H9 (cell line): ENCODE measurements around the gene TOGARAM1. TPM values are rescaled to one million over a fixed set of nuclear protein-coding genes. Genes with fewer than 3 reads are reported as not detected.

Source experiments
- DNase-seq: peaks from one replicate; pipeline ENCODE4 v3.0.0-alpha.2; 2017
- H2AFZ ChIP-seq: one replicate; pipeline ENCODE4 v1.6.1; 2013; ENCODE audit warnings: mild to moderate bottlenecking, low read length, control low read depth, moderate library complexity
- H2AK5ac ChIP-seq: 2 replicates; pipeline ENCODE4 v1.6.1; 2013; ENCODE audit warnings: low read length, control low read depth, mixed read lengths; ENCODE audit not compliant: insufficient read length
- H2BK120ac ChIP-seq: one replicate; pipeline ENCODE4 v1.6.1; 2013; ENCODE audit warnings: low read depth, mild to moderate bottlenecking, low read length, control low read depth, inconsistent platforms; ENCODE audit not compliant: poor library complexity, severe bottlenecking
- H2BK12ac ChIP-seq: 2 replicates; pipeline ENCODE4 v1.6.1; 2013; ENCODE audit warnings: low read length, control low read depth, mixed read lengths, low read depth; ENCODE audit not compliant: insufficient read length
- H2BK15ac ChIP-seq: 2 replicates; pipeline ENCODE4 v1.6.1; 2013; ENCODE audit warnings: low read depth, low read length, control low read depth
- H2BK20ac ChIP-seq: one replicate; pipeline ENCODE4 v1.6.1; 2013; ENCODE audit warnings: low read depth, mild to moderate bottlenecking, low read length, control low read depth, inconsistent platforms; ENCODE audit not compliant: poor library complexity, severe bottlenecking
- H2BK5ac ChIP-seq: 2 replicates; pipeline ENCODE4 v1.6.1; 2013; ENCODE audit warnings: low read length, control low read depth, mixed read lengths; ENCODE audit not compliant: insufficient read length
- H3K14ac ChIP-seq: 2 replicates; pipeline ENCODE4 v1.6.1; 2013; ENCODE audit warnings: low read length, control low read depth; ENCODE audit not compliant: insufficient read depth
- H3K18ac ChIP-seq: 2 replicates; pipeline ENCODE4 v1.6.1; 2013; ENCODE audit warnings: low read depth, mild to moderate bottlenecking, mixed read lengths, low read length, control low read depth; ENCODE audit not compliant: insufficient read length
- H3K23ac ChIP-seq: 2 replicates; pipeline ENCODE4 v1.6.1; 2013; ENCODE audit warnings: low read length, control low read depth, mixed read lengths, low read depth; ENCODE audit not compliant: insufficient read length
- H3K23me2 ChIP-seq: 2 replicates; pipeline ENCODE4 v1.6.1; 2013; ENCODE audit warnings: low read depth, mild to moderate bottlenecking, mixed read lengths, low read length, control low read depth; ENCODE audit not compliant: insufficient read length, poor library complexity, severe bottlenecking
- H3K27ac ChIP-seq: 2 replicates; pipeline ENCODE4 v1.5.1; 2013; ENCODE audit warnings: low read length, control low read depth, mixed read lengths, low read depth; ENCODE audit not compliant: insufficient read length
- H3K27me3 ChIP-seq: 2 replicates; pipeline ENCODE4 v1.6.1; 2013; ENCODE audit warnings: low read length, control low read depth, inconsistent platforms; ENCODE audit not compliant: insufficient read depth
- H3K4ac ChIP-seq: 2 replicates; pipeline ENCODE4 v1.6.1; 2013; ENCODE audit warnings: low read depth, mild to moderate bottlenecking, control low read depth, inconsistent platforms, low read length, moderate library complexity
- H3K4me1 ChIP-seq: 2 replicates; pipeline ENCODE4 v1.6.1; 2013; ENCODE audit warnings: low read length, control low read depth, inconsistent platforms; ENCODE audit not compliant: insufficient read depth
- H3K4me2 ChIP-seq: 2 replicates; pipeline ENCODE4 v1.6.1; 2013; ENCODE audit warnings: low read length, control low read depth, mixed read lengths; ENCODE audit not compliant: insufficient read length, insufficient read depth
- H3K56ac ChIP-seq: 2 replicates; pipeline ENCODE4 v1.6.1; 2013; ENCODE audit warnings: low read depth, mild to moderate bottlenecking, mixed read lengths, low read length, control low read depth; ENCODE audit not compliant: insufficient read length
- H3K79me1 ChIP-seq: 2 replicates; pipeline ENCODE4 v1.6.1; 2013; ENCODE audit warnings: low read depth, mild to moderate bottlenecking, moderate library complexity, low read length, control low read depth, inconsistent platforms; ENCODE audit not compliant: insufficient read depth, poor library complexity, severe bottlenecking
- H3K79me2 ChIP-seq: 2 replicates; pipeline ENCODE4 v1.6.1; 2013; ENCODE audit warnings: low read length, control low read depth, inconsistent platforms; ENCODE audit not compliant: insufficient read depth
- H3K9ac ChIP-seq: 2 replicates; pipeline ENCODE4 v1.6.1; 2013; ENCODE audit warnings: low read length, control low read depth, mixed read lengths; ENCODE audit not compliant: insufficient read length; ENCODE audit errors: extremely low read depth
- H3K9me3 ChIP-seq: one replicate; pipeline ENCODE4 v1.6.1; 2013; ENCODE audit warnings: low read depth, low read length, inconsistent platforms; ENCODE audit not compliant: control insufficient read depth
- H3T11ph ChIP-seq: one replicate; pipeline ENCODE4 v1.6.1; 2013; ENCODE audit warnings: mild to moderate bottlenecking, low read length, control low read depth, inconsistent platforms
- H4K20me1 ChIP-seq: one replicate; pipeline ENCODE4 v1.6.1; 2013; ENCODE audit not compliant: control insufficient read depth, insufficient read length, insufficient read depth
- H4K5ac ChIP-seq: 2 replicates; pipeline ENCODE4 v1.6.1; 2013; ENCODE audit warnings: low read depth, mild to moderate bottlenecking, mixed read lengths, low read length, control low read depth; ENCODE audit not compliant: insufficient read length
- H4K8ac ChIP-seq: replicated peaks from 2 replicates; pipeline ENCODE4 v1.6.1; 2013; ENCODE audit warnings: low read length, control low read depth, mixed read lengths, low read depth; ENCODE audit not compliant: insufficient read length
- H4K91ac ChIP-seq: 2 replicates; pipeline ENCODE4 v1.6.1; 2013; ENCODE audit warnings: low read depth, mild to moderate bottlenecking, moderate library complexity, mixed read lengths, low read length, control low read depth; ENCODE audit not compliant: insufficient read length
- H3K27ac Mint-ChIP-seq, 3 experiments: 2 replicates in 2 of 3; 3 replicates in 1 of 3; pipeline ENCODE4 v1.8.0; 2020 to 2021; ENCODE audit warnings: mixed read lengths in 3 of 3, mild to moderate bottlenecking in 1 of 3, moderate library complexity in 1 of 3
- H3K27me3 Mint-ChIP-seq: 2 replicates; pipeline ENCODE4 v1.8.0; 2021; ENCODE audit warnings: low read depth, mild to moderate bottlenecking, moderate library complexity, mixed read lengths
- H3K36me3 Mint-ChIP-seq, 3 experiments: 2 replicates in 2 of 3; 3 replicates in 1 of 3; pipeline ENCODE4 v1.8.0; 2020 to 2021; ENCODE audit warnings: low read depth in 3 of 3, mixed read lengths in 3 of 3; ENCODE audit not compliant: insufficient read depth in 1 of 3
- H3K4me1 Mint-ChIP-seq, 2 experiments: 2 replicates each; pipeline ENCODE4 v1.8.0; 2020; ENCODE audit warnings: mixed read lengths in 2 of 2
- H3K4me3 Mint-ChIP-seq, 2 experiments: 2 replicates in 1 of 2; 3 replicates in 1 of 2; pipeline ENCODE4 v1.8.0; 2020 to 2021; ENCODE audit warnings: mild to moderate bottlenecking in 2 of 2, mixed read lengths in 2 of 2, moderate library complexity in 1 of 2
- H3K9me3 Mint-ChIP-seq, 2 experiments: 2 replicates in 1 of 2; 3 replicates in 1 of 2; pipeline ENCODE4 v1.8.0; 2020; ENCODE audit warnings: mild to moderate bottlenecking in 2 of 2, mixed read lengths in 2 of 2, moderate library complexity in 1 of 2
- WGBS: extraction: QIAGEN DNeasy Blood & Tissue Kit; methylation state at CpG from one replicate; pipeline ENCODE4 v1.1.7; 2013; ENCODE audit warnings: missing lambda C conversion rate, low lambda C conversion rate, mixed read lengths; ENCODE audit not compliant: insufficient read length; ENCODE audit errors: extremely low coverage; 5-methylcytosine and 5-hydroxymethylcytosine counted together
- total RNA-seq: library from RNA; stranded (reverse); gene quantifications from 2 replicates; pipeline ENCODE4 v1.2.1, GENCODE V29; 2021
- TF ChIP-seq, protein P1 (sequence below): fragments of 200-600 bp; sonication (generic); conservative IDR thresholded peaks from 3 replicates; pipeline ENCODE4 v1.8.0; 2021; ENCODE audit warnings: antibody characterized with exemption, mild to moderate bottlenecking

Gene TOGARAM1
- total RNA-seq, 1 experiment from 2014 or later = 11.4 TPM

DNA sequence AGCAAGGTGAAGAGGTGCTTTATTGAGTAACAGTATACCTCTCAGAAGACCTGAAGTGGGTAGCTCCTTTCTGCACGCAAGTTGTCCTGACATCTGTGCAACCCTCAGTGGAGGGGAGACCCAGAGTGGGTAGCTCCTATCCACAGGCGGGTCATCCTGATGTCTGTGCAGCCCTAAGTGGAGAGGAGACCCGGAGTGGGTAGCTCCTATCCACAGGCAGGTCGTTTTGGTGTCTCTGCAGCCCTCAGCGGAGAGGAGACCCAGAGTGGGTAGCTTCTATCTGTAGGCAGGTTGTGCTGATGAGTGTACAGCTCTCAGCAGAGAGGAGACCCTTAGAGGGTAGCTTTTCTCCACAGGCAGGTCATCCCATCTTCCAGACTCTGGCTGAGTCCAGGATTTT, 76.9 kb downstream of the TOGARAM1 start:
- Histone ChIP-seq H2BK12ac (no peak overlapping the region), H3K23ac (no peak overlapping the region), H2BK120ac (no peak overlapping the region), H3K4me1 (no peaks in the 10 kb centered on the region), H2AFZ (no peak overlapping the region), H2BK5ac (no peak overlapping the region), H2BK15ac (no peak overlapping the region), H3K4ac (no peak overlapping the region), H4K20me1 (no peaks in the 10 kb centered on the region), H4K5ac (no peak overlapping the region), H3K79me2 (no peaks in the 10 kb centered on the region), H3K14ac (no peak overlapping the region), H4K91ac (no peak overlapping the region), H3K27me3 (no peaks in the 10 kb centered on the region), H3K56ac (no peak overlapping the region), H3K23me2 (no peaks in the 10 kb centered on the region), H3K9ac (no peak overlapping the region), H2AK5ac (no peak overlapping the region), H3T11ph (no peak overlapping the region), H3K4me2 (no peak overlapping the region), H3K18ac (no peak overlapping the region), H3K79me1 (no peaks in the 10 kb centered on the region), H4K8ac (no peak overlapping the region), H2BK20ac (no peak overlapping the region), H3K27ac (no peak overlapping the region), H3K9me3 (peaks cover 18% of the 10 kb centered on the region)
- Mint-ChIP-seq H3K9me3 (peaks cover 7 to 14% of the 10 kb centered on the region in 2 experiments), H3K4me3 (no peak overlapping the region), H3K27ac (no peak overlapping the region), H3K36me3 (peaks cover 24 to 50% (median 34%) of the 10 kb centered on the region in 3 experiments), H3K27me3 (no peaks in the 10 kb centered on the region), H3K4me1 (no peaks in the 10 kb centered on the region)
- WGBS = no CpG with 5 or more reads among the region's 5 CpGs
- no peak for DNase-seq
- TF ChIP-seq, protein P1, sequence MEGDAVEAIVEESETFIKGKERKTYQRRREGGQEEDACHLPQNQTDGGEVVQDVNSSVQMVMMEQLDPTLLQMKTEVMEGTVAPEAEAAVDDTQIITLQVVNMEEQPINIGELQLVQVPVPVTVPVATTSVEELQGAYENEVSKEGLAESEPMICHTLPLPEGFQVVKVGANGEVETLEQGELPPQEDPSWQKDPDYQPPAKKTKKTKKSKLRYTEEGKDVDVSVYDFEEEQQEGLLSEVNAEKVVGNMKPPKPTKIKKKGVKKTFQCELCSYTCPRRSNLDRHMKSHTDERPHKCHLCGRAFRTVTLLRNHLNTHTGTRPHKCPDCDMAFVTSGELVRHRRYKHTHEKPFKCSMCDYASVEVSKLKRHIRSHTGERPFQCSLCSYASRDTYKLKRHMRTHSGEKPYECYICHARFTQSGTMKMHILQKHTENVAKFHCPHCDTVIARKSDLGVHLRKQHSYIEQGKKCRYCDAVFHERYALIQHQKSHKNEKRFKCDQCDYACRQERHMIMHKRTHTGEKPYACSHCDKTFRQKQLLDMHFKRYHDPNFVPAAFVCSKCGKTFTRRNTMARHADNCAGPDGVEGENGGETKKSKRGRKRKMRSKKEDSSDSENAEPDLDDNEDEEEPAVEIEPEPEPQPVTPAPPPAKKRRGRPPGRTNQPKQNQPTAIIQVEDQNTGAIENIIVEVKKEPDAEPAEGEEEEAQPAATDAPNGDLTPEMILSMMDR = no peak
